Loucy (cell line): ENCODE data around the gene ANKRD33B.

Experiments used
- EZH2phosphoT487 ChIP-seq: fragments of 200-600 bp; IDR thresholded peaks from 2 replicates; pipeline ENCODE4 v1.6.1; 2018; ENCODE audit warnings: antibody characterized with exemption, mild to moderate bottlenecking, moderate library complexity, borderline replicate concordance
- TF ChIP-seq, protein P1 (sequence below): fragments of 200-600 bp; sonication (generic); conservative IDR thresholded peaks from 2 replicates; pipeline ENCODE4 v1.5.1; 2014; ENCODE audit warnings: mild to moderate bottlenecking, antibody characterized with exemption, low read length

- TF ChIP-seq, protein P1, sequence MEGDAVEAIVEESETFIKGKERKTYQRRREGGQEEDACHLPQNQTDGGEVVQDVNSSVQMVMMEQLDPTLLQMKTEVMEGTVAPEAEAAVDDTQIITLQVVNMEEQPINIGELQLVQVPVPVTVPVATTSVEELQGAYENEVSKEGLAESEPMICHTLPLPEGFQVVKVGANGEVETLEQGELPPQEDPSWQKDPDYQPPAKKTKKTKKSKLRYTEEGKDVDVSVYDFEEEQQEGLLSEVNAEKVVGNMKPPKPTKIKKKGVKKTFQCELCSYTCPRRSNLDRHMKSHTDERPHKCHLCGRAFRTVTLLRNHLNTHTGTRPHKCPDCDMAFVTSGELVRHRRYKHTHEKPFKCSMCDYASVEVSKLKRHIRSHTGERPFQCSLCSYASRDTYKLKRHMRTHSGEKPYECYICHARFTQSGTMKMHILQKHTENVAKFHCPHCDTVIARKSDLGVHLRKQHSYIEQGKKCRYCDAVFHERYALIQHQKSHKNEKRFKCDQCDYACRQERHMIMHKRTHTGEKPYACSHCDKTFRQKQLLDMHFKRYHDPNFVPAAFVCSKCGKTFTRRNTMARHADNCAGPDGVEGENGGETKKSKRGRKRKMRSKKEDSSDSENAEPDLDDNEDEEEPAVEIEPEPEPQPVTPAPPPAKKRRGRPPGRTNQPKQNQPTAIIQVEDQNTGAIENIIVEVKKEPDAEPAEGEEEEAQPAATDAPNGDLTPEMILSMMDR, result no peak
- TF ChIP-seq EZH2phosphoT487, result no peak
Observed at GRCh38 chr5:10586008-10586407, 22.1 kb downstream of the ANKRD33B start.
